AG04449 (cell line): ENCODE measurements around the gene PFN3.
A peak's percentile ranks its signal among the peaks of the same experiment; 100 is the strongest.
"Not testable (repeated sequence)": the region's sequence is repeated elsewhere in the genome, so short reads cannot be mapped to it uniquely, and the experiment has no call there.

Experiments
- CTCF ChIA-PET: fragments of 350-600 bp; formaldehyde crosslinking; extraction: SDS; loops from one replicate; lab custom pipeline; 2021; ENCODE audit warnings: antibody characterized with exemption; lab: Yijun Ruan, JAX
- POLR2A ChIA-PET: fragments of 400-600, 350-600 bp; formaldehyde crosslinking; extraction: SDS; loops from one replicate; lab custom pipeline; 2020; ENCODE audit warnings: antibody characterized with exemption, inconsistent platforms; lab: Yijun Ruan, JAX
- DNase-seq: peaks from one replicate; pipeline ENCODE4 v3.0.0-alpha.2; 2010; ENCODE audit warnings: low read depth, low spot score
- H3K4me3 ChIP-seq: 2 replicates; pipeline ENCODE4 v1.5.1; 2011; ENCODE audit warnings: low read depth, mild to moderate bottlenecking, control low read depth, low read length
- TF ChIP-seq, protein P1 (sequence below): IDR thresholded peaks from one replicate; pipeline ENCODE4 v1.5.1; 2011; ENCODE audit warnings: mild to moderate bottlenecking, moderate library complexity, low read length, control low read depth, inconsistent platforms; ENCODE audit not compliant: insufficient read depth; ENCODE audit errors: missing control alignments

Gene PFN3

DNA sequence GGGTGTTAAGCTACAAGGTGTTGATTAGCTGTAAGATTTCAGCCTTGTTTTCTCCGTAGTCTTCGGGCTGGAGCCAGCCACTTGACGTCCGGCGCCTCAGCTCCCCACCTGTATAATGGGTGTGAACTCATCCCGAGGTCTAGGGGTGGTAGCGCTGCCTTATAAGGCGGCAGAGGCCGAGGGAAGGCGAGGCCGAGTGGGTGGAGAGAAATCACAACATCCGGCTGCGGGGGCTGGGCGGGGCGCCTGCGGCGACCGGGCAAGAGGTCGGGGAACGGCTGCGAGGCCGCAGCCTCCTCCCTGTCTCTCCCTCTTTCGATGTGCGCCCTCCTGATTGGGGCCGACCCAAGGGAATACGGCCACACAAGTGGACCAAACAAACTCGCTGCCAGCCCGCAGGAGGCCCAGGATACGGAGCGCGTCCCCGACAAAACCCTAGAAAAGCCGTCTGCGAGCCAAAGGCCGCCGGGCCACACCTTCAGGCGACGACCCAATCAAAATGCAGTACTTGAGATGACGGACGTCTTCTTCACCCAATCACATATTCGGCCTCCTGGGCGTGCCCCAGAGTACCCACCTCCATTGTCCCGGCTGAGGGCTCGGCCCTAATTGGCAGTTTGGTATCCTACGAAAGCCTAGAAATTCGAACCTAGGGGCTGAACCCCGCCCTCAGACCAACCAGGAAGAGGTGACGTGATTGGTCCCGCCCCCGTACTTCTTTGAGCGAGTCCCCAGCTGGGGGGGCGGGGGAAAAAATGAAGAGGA, 25.5 kb upstream of the PFN3 start:
- CTCF ChIA-PET = interaction anchor here (1.1 to 6.0 kb wide), 11 partner anchors 11 to 116 kb away, joined by 3 to 47 read pairs (median 5); no protein-coding TSS in a partner anchor
- TF ChIP-seq, protein P1, sequence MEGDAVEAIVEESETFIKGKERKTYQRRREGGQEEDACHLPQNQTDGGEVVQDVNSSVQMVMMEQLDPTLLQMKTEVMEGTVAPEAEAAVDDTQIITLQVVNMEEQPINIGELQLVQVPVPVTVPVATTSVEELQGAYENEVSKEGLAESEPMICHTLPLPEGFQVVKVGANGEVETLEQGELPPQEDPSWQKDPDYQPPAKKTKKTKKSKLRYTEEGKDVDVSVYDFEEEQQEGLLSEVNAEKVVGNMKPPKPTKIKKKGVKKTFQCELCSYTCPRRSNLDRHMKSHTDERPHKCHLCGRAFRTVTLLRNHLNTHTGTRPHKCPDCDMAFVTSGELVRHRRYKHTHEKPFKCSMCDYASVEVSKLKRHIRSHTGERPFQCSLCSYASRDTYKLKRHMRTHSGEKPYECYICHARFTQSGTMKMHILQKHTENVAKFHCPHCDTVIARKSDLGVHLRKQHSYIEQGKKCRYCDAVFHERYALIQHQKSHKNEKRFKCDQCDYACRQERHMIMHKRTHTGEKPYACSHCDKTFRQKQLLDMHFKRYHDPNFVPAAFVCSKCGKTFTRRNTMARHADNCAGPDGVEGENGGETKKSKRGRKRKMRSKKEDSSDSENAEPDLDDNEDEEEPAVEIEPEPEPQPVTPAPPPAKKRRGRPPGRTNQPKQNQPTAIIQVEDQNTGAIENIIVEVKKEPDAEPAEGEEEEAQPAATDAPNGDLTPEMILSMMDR = no peak
- peak overlapping the region; percentile 69 for H3K4me3 ChIP-seq
- peak; percentile 100 for DNase-seq
- POLR2A ChIA-PET = interaction anchor here (0.6 to 1.4 kb wide), 8 partner anchors 9 to 71 kb away, joined by 3 to 6 read pairs (median 3); partner anchors contain the start of genes PDLIM7 and PRR7

DNA sequence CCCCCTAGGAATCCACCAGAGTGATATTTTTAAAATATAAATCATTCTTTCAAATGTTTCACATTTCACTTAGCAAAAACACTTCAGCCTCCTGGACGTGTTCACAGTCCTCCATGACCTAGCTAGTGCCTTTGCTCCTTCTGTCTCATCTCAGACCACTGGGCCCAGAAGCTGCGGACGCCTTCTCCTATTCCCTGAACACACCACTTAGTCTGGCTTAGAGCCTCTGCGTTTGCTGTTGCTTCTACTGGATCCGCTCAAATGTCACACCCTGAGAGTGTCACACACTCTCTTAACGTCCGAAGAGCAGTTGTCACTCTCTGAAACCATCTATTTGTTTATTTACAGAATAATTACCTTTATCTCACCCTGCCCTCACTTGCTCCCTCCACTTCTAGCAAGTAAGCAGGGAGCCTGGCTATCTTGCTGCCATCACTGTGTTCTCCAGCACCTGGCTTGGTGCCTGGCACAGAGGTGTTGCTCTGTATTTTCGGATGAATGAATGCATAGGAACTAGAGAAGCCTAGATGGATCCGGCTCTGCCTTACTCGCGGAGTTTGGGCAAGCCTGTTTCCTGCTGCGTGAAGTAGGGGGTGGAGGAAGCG, 24.8 kb upstream of the PFN3 start:
- H3K4me3 ChIP-seq = peak overlapping the region; percentile 69
- ChIA-PET POLR2A (interaction anchor here (0.6 to 0.9 kb wide), 2 partner anchors 9 to 52 kb away, joined by 3 read pairs; no protein-coding TSS in a partner anchor), CTCF (interaction anchor here (1.3 to 6.0 kb wide), 6 partner anchors 10 to 35 kb away, joined by 3 to 47 read pairs (median 9); no protein-coding TSS in a partner anchor)
- TF ChIP-seq, protein P1 = no peak
- no peak for DNase-seq

DNA sequence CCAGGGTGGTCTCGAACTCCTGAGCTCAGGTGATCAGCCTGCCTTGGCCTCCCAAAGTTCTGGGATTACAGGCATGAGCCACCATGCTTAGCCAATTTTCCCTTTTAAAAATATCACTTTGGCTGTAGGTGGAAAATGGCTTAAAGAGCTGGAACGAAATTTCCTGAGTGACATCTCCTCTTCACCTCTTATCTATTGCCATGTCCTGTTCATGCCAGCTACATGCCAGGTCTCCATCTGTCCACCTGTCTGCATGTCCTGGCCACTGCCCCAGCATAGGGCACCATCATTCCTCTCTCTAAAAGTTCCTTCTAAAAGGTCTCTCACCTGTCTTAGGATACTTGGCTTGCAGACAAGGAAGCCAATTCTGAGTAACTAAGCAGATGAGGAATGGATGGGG, 23.2 kb upstream of the PFN3 start:
- no peak overlapping the region for H3K4me3 ChIP-seq
- TF ChIP-seq, protein P1 = no peak
- ChIA-PET POLR2A (no interaction called here), CTCF (interaction anchor here (1.3 to 5.2 kb wide), 5 partner anchors 20 to 115 kb away, joined by 4 to 33 read pairs (median 5); no protein-coding TSS in a partner anchor)
- no peak for DNase-seq

DNA sequence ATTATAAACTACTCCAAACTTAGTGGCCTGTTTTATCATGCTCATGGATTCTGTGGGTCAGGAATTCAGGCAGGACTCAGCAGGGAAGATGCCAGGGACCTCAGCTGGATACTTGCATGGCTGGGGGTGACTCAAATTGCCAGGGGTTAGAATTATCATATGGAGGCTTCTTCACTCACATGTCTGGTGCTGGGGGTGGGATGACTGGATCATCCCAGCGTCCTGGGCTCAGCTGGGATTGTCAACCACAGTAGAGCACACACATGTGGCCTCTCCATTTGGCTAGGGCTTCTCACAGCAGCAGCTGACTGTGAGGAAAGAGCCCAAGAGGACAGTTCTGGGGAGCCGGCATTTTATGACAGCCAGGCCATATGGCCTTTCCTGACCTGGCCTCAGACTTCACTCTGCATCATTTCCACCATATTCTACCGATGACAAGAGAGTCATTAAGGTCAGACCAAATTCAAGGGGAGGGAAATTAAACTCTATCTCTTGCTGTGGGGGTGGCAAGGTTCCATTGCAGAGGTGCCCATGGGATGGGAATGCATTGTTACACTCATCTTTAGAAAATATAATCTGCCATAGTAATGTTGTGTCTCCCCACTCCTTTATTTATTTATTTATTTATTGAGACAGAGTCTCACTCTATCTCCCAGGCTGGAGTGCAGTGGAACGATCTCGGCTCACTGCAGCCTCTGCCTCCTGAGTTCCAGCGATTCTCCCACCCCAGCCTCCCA, 20.8 kb upstream of the PFN3 start:
- no peak for DNase-seq
- ChIA-PET POLR2A (no interaction called here), CTCF (interaction anchor here (5.2 kb wide), 1 partner anchor 18 kb away, joined by 33 read pairs; no protein-coding TSS in a partner anchor)
- no peak overlapping the region for H3K4me3 ChIP-seq
- TF ChIP-seq, protein P1 = no peak

DNA sequence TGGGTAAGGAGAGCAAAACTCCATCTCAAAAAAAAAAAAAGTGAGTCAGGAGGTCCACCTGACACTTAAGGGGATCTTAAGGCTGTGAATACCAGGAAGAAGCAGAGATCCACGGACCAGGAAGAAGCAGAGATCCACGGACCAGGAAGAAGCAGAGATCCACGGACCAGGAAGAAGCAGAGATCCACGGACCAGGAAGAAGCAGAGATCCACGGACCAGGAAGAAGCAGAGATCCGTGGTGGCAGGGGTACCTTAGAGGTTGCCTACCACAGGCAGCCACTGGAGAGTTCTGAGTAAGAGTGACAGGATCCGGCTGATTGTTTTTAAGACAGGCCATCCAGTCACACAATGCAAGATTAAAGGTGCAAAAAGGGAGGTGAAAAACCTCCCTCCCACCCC, 20.0 kb upstream of the PFN3 start:
- CTCF ChIA-PET = interaction anchor here (5.2 kb wide), 1 partner anchor 17 kb away, joined by 33 read pairs; no protein-coding TSS in a partner anchor
- POLR2A ChIA-PET, DNase-seq, H3K4me3 ChIP-seq: not testable (repeated sequence)

DNA sequence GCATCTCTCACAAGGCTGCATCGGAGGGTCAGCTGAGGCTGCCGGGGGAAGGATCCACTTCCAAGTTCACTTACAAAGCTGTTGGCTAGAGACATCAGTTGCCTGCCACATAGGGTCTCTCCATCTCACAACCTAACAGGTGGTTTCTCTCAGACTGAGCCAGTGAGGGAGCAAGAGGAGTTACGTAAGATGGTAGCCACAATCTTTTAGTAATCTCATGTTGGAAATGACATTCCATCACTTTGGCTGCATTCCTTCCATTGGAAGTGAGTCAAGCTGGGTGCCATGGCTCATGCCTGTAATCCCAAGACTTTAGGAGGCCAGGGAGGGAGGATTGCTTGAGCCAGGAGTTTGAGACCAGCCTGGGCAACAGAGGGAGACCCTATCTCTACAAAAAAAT, 18.6 kb upstream of the PFN3 start:
- TF ChIP-seq, protein P1 = no peak
- DNase-seq = no peak
- no peak overlapping the region for H3K4me3 ChIP-seq
- ChIA-PET CTCF (interaction anchor here (0.8 to 7.6 kb wide), 5 partner anchors 16 to 76 kb away, joined by 3 to 94 read pairs (median 3); partner anchors contain the start of gene PFN3), POLR2A (interaction anchor here (0.6 to 0.7 kb wide), 2 partner anchors 20 to 96 kb away, joined by 3 to 4 read pairs; no protein-coding TSS in a partner anchor)

DNA sequence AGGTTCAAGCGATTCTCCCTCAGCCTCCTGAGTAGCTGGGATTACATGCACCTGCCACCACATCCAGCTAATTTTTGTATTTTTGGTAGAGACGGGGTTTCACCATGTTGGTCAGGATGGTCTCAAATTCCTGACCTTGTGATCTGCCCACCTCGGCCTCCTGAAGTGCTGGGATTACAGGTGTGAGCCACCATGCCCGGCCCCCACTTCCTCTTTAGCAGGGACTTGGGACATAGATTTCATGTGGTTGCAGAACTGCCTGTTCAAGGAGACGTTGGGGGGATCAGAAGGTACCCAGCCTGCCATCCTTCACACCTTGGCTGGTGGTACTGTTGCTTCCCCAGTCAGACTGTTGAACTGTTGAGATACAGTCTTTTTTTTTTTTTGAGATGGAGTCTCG, 16.6 kb upstream of the PFN3 start:
- H3K4me3 ChIP-seq, DNase-seq: not testable (repeated sequence)
- ChIA-PET POLR2A (interaction anchor here (1.0 kb wide), 1 partner anchor 9 kb away, joined by 3 read pairs; no protein-coding TSS in a partner anchor), CTCF (interaction anchor here (0.9 to 7.6 kb wide), 4 partner anchors 14 to 108 kb away, joined by 3 to 94 read pairs (median 10); partner anchors contain the start of gene PFN3)
